Measurements from ENCODE around the gene NOX5.

- TF ChIP-seq PAX8 (IDR thresholded peaks at IDR 0.05) (no peak), NR2C1 (IDR thresholded peaks at IDR 0.05) (no peak), CTCF (IDR thresholded peaks at IDR 0.05 in 2 of 3, conservative IDR thresholded peaks at IDR 0.05 in 1 of 3; ENCODE audit: control insufficient read depth in 2 of 3, extremely low read depth in 1 of 3, insufficient read depth in 1 of 3, low read depth in 3 of 3, low read length in 3 of 3) (no peak), PRDM15 (CRISPR knock-in tag; IDR thresholded peaks at IDR 0.05) (no peak), POLR2A (IDR thresholded peaks at IDR 0.05; ENCODE audit: low read depth, low read length) (no peak), RFX5 (IDR thresholded peaks at IDR 0.05; ENCODE audit: low read depth, low read length) (no peak), BHLHE40 (IDR thresholded peaks at IDR 0.05; ENCODE audit: borderline replicate concordance in 1 of 2, low read depth in 2 of 2, low read length in 1 of 2) (no peak), CREB1 (IDR thresholded peaks at IDR 0.05; ENCODE audit: low read depth) (no peak), SP1 (IDR thresholded peaks at IDR 0.05; ENCODE audit: low read depth, low read length) (no peak), MAX (IDR thresholded peaks at IDR 0.05; ENCODE audit: low read depth, low read length) (no peak), BCL3 (IDR thresholded peaks at IDR 0.05; ENCODE audit: borderline replicate concordance, insufficient read depth, low read depth, low read length, poor library complexity, severe bottlenecking) (no peak)
These were observed 23.4 kb upstream of the NOX5 start for GRCh38 chr15:68990992-68991500.
